HL-60 (cell line): ENCODE data around the gene SPEF1.

Experiments
- CTCF ChIP-seq: IDR thresholded peaks from one replicate; pipeline ENCODE4 v1.5.1; 2011; ENCODE audit warnings: low read length, control low read depth, inconsistent platforms; ENCODE audit not compliant: insufficient read depth
- REST ChIP-seq: IDR thresholded peaks from 2 replicates; pipeline ENCODE4 v1.6.1; 2012; ENCODE audit warnings: low read depth; ENCODE audit not compliant: insufficient replicate concordance

- TF ChIP-seq CTCF (no peak), REST (no peak)
These were observed 42.6 kb upstream of the SPEF1 start for GRCh38 chr20:3823881-3824280.
